Measurements from ENCODE around the gene SCUBE1.
A peak's percentile ranks its signal among the peaks of the same experiment; 100 is the strongest.

The SCUBE1 gene

GRCh38 chr22:43267981-43268660, 75.1 kb downstream of the SCUBE1 start:
- DNase-seq (ENCODE audit: low spot score), result no peak
- TF ChIP-seq CTCF (IDR thresholded peaks at IDR 0.05), result no peak
- no peak overlapping the region for H3K4me3 ChIP-seq
- H3K27ac ChIP-seq, result no peak overlapping the region

GRCh38 chr22:43267332-43267980, 75.7 kb downstream of the SCUBE1 start:
- DNase-seq (ENCODE audit: low spot score), result no peak
- Histone ChIP-seq H3K27ac (no peak overlapping the region), H3K4me3 (no peak overlapping the region)
- no peak for TF ChIP-seq CTCF (IDR thresholded peaks at IDR 0.05)

GRCh38 chr22:43266076-43266475, 77.1 kb downstream of the SCUBE1 start:
- DNase-seq (ENCODE audit: low spot score), result no peak
- Histone ChIP-seq H3K4me3 (no peak overlapping the region), H3K27ac (no peak overlapping the region)
- TF ChIP-seq CTCF (IDR thresholded peaks at IDR 0.05), result no peak

GRCh38 chr22:43263645-43264514, 79.3 kb downstream of the SCUBE1 start:
- no peak for TF ChIP-seq CTCF (IDR thresholded peaks at IDR 0.05)
- peak overlapping the region; percentile 6 for H3K4me3 ChIP-seq
- no peak overlapping the region for H3K27ac ChIP-seq
- no peak for DNase-seq (ENCODE audit: low spot score)

GRCh38 chr22:43262990-43263644, 80.1 kb downstream of the SCUBE1 start:
- H3K4me3 ChIP-seq, result no peak overlapping the region

More at GRCh38 chr22:43262990-43263644, 80.1 kb downstream of the SCUBE1 start:
- DNase-seq (ENCODE audit: low spot score), result no peak
- TF ChIP-seq CTCF (IDR thresholded peaks at IDR 0.05), result no peak
- no peak overlapping the region for H3K27ac ChIP-seq

All from coronary artery (tissue), 2 donors.